HL-60 (cell line): ENCODE results near the gene BRICD5.

Source experiments
- CTCF ChIP-seq: IDR thresholded peaks from one replicate; pipeline ENCODE4 v1.5.1; 2011; ENCODE audit warnings: low read length, control low read depth, inconsistent platforms; ENCODE audit not compliant: insufficient read depth
- POLR2AphosphoS5 ChIP-seq: IDR thresholded peaks from 2 replicates; pipeline ENCODE4 v1.6.1; 2012; ENCODE audit warnings: low read depth
- REST ChIP-seq: IDR thresholded peaks from 2 replicates; pipeline ENCODE4 v1.6.1; 2012; ENCODE audit warnings: low read depth; ENCODE audit not compliant: insufficient replicate concordance
- SPI1 ChIP-seq: IDR thresholded peaks from 2 replicates; pipeline ENCODE4 v1.6.1; 2012; ENCODE audit warnings: low read depth, mild to moderate bottlenecking, borderline replicate concordance

GRCh38 chr16:2161911-2162310, 48.8 kb downstream of the BRICD5 start:
- TF ChIP-seq CTCF (no peak), POLR2AphosphoS5 (no peak), SPI1 (no peak), REST (no peak)
